Stimulated activated naive CD4-positive, alpha-beta T cell (primary cell): Measurements from ENCODE around the gene MAP3K5.
"Not testable (repeated sequence)": the region's sequence is repeated elsewhere in the genome, so short reads cannot be mapped to it uniquely, and the experiment has no call there.

Experiments used
- DNase-seq, 6 experiments: peaks; one replicate each; lab custom pipeline; 2025; lab: John Stamatoyannopoulos, UW

MAP3K5 gene

GRCh38 chr6:136609873-136610706 is 182.2 kb downstream of the MAP3K5 start:
- DNase-seq, result no peak

- DNase-seq, result no peak
These were observed 183.3 kb downstream of the MAP3K5 start for GRCh38 chr6:136608991-136609390.

- DNase-seq, result peak; percentile 45 to 77 (median 62)
These were observed 184.1 kb downstream of the MAP3K5 start for GRCh38 chr6:136607932-136608772.

GRCh38 chr6:136607204-136607931 is 184.9 kb downstream of the MAP3K5 start:
- no peak for DNase-seq

GRCh38 chr6:136604928-136605510 is 187.3 kb downstream of the MAP3K5 start:
- DNase-seq, result no peak

- no peak for DNase-seq
These were observed 187.9 kb downstream of the MAP3K5 start for GRCh38 chr6:136604328-136604825.

- DNase-seq, result no peak
These were observed 191.5 kb downstream of the MAP3K5 start for GRCh38 chr6:136600818-136601217.

- DNase-seq, result no peak
These were observed 192.8 kb downstream of the MAP3K5 start for GRCh38 chr6:136599329-136600011.

GRCh38 chr6:136598048-136598447 is 194.2 kb downstream of the MAP3K5 start:
- no peak for DNase-seq

GRCh38 chr6:136594671-136595070 is 197.6 kb downstream of the MAP3K5 start:
- no peak for DNase-seq

- DNase-seq, result no peak
These were observed 198.4 kb downstream of the MAP3K5 start for GRCh38 chr6:136593748-136594490.

- DNase-seq, result no peak
These were observed 199.2 kb downstream of the MAP3K5 start for GRCh38 chr6:136592930-136593673.

- no peak for DNase-seq
These were observed 200.7 kb downstream of the MAP3K5 start for GRCh38 chr6:136591617-136592016.

- DNase-seq, result not testable (repeated sequence)
These were observed 201.4 kb downstream of the MAP3K5 start for GRCh38 chr6:136590846-136591245.

- no peak for DNase-seq
These were observed 204.8 kb downstream of the MAP3K5 start for GRCh38 chr6:136587527-136587926.

- DNase-seq, result no peak
These were observed 206.0 kb downstream of the MAP3K5 start for GRCh38 chr6:136586295-136586694.

- DNase-seq, result not testable (repeated sequence)
These were observed 206.8 kb downstream of the MAP3K5 start for GRCh38 chr6:136585523-136585922.

GRCh38 chr6:136584290-136584689 is 208.0 kb downstream of the MAP3K5 start:
- DNase-seq, result not testable (repeated sequence)

GRCh38 chr6:136582711-136583471 is 209.4 kb downstream of the MAP3K5 start:
- DNase-seq, result no peak
